Brain microvascular endothelial cell (primary cell): ENCODE measurements around the gene CPN2.

Experiments
- DNase-seq: peaks from one replicate; pipeline ENCODE4 v3.0.0-alpha.2; 2020
- H3K27ac ChIP-seq: fragments of 250-450 bp; sonication (Bioruptor Pico); 2 replicates; pipeline ENCODE4 v1.5.1; 2020; ENCODE audit warnings: mild to moderate bottlenecking, moderate library complexity
- H3K27me3 ChIP-seq: fragments of 250-450 bp; sonication (Bioruptor Pico); replicated peaks from 2 replicates; pipeline ENCODE4 v1.5.1; 2020; ENCODE audit warnings: mild to moderate bottlenecking
- H3K36me3 ChIP-seq: fragments of 250-450 bp; sonication (Bioruptor Pico); replicated peaks from 2 replicates; pipeline ENCODE4 v1.5.1; 2020; ENCODE audit warnings: mild to moderate bottlenecking
- H3K4me3 ChIP-seq: 2 replicates; pipeline ENCODE4 v1.5.1; 2011; ENCODE audit warnings: low read depth, mild to moderate bottlenecking, control low read depth, low read length, moderate library complexity
- CTCF ChIP-seq: IDR thresholded peaks from 2 replicates; pipeline ENCODE4 v1.5.1; 2011; ENCODE audit warnings: low read depth, mild to moderate bottlenecking, moderate library complexity, low read length, control low read depth, inconsistent platforms; ENCODE audit errors: missing control alignments
- in situ Hi-C: cut with HindIII; loops from 2 replicates; pipeline ENCODE4 v1.10.0; 2017; ENCODE audit warnings: low sequenced_read_pairs, low pct_ligation_motif_present

The CPN2 gene

GRCh38 chr3:194306109-194306686 is 44.9 kb downstream of the CPN2 start:
- H3K4me3 ChIP-seq, result no peak overlapping the region
- in situ Hi-C loops, result loop anchor here (25.0 kb wide), 1 partner anchor 544 kb away; no protein-coding TSS in a partner anchor
- DNase-seq, result no peak
- H3K27ac ChIP-seq, result no peak overlapping the region
- TF ChIP-seq CTCF, result no peak
- H3K36me3 ChIP-seq, result no peaks in the 10 kb centered on the region
- H3K27me3 ChIP-seq, result peaks cover 50% of the 10 kb centered on the region

GRCh38 chr3:194305356-194306108 is 45.6 kb downstream of the CPN2 start:
- Histone ChIP-seq H3K27me3 (peaks cover 47% of the 10 kb centered on the region), H3K36me3 (no peaks in the 10 kb centered on the region), H3K4me3 (no peak overlapping the region), H3K27ac (no peak overlapping the region)
- TF ChIP-seq CTCF, result no peak
- DNase-seq, result no peak
- in situ Hi-C loops, result loop anchor here (25.0 kb wide), 1 partner anchor 543 kb away; no protein-coding TSS in a partner anchor

- DNase-seq, result no peak
- in situ Hi-C loops, result loop anchor here (25.0 kb wide), 1 partner anchor 542 kb away; no protein-coding TSS in a partner anchor
- H3K4me3 ChIP-seq, result no peak overlapping the region
- H3K27me3 ChIP-seq, result peaks cover 39% of the 10 kb centered on the region
- H3K27ac ChIP-seq, result no peak overlapping the region
- no peaks in the 10 kb centered on the region for H3K36me3 ChIP-seq
- TF ChIP-seq CTCF, result no peak
Measured at GRCh38 chr3:194304186-194304917, 46.8 kb downstream of the CPN2 start.

GRCh38 chr3:194303749-194304148 is 47.4 kb downstream of the CPN2 start:
- no peak for TF ChIP-seq CTCF
- no peak overlapping the region for H3K27ac ChIP-seq
- no peak for DNase-seq
- peaks cover 35% of the 10 kb centered on the region for H3K27me3 ChIP-seq
- H3K4me3 ChIP-seq, result no peak overlapping the region
- in situ Hi-C loops, result loop anchor here (25.0 kb wide), 1 partner anchor 541 kb away; no protein-coding TSS in a partner anchor
- no peaks in the 10 kb centered on the region for H3K36me3 ChIP-seq

- Histone ChIP-seq H3K27me3 (peaks cover 29% of the 10 kb centered on the region), H3K36me3 (no peaks in the 10 kb centered on the region), H3K27ac (no peak overlapping the region), H3K4me3 (no peak overlapping the region)
- no peak for DNase-seq
- no peak for TF ChIP-seq CTCF
- in situ Hi-C loops, result loop anchor here (25.0 kb wide), 1 partner anchor 539 kb away; no protein-coding TSS in a partner anchor
Measured at GRCh38 chr3:194301730-194302129, 49.4 kb downstream of the CPN2 start.
